ENCODE measurements around the gene KLRB1.

Gene KLRB1

DNA sequence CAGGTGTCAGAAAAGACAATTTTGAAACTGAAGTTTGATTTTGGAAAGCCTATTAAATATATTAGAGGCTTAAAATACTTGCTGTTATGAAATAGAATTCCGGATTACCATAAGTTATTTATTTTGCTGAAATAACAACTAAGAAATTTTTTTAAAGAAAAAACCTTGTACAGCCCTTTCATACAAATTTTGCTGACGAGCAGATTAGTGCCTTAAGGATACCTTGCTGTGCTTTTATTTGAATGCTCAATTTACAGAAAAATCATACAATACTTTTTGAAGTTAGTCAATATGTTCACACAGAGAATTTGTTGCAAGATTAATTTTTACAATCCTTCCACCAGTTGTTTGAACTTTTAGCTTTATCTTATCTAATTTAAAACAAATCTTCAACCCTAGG, 32.3 kb upstream of the KLRB1 start:
- DNase-seq, result no peak
- Histone ChIP-seq H3K36me3 (replicated peaks) (no peaks in the 10 kb centered on the region), H3K27ac (no peak overlapping the region), H3K4me3 (ENCODE audit: low read depth, low read length) (no peak overlapping the region), H3K27me3 (replicated peaks) (no peaks in the 10 kb centered on the region)
- TF ChIP-seq, protein P1, sequence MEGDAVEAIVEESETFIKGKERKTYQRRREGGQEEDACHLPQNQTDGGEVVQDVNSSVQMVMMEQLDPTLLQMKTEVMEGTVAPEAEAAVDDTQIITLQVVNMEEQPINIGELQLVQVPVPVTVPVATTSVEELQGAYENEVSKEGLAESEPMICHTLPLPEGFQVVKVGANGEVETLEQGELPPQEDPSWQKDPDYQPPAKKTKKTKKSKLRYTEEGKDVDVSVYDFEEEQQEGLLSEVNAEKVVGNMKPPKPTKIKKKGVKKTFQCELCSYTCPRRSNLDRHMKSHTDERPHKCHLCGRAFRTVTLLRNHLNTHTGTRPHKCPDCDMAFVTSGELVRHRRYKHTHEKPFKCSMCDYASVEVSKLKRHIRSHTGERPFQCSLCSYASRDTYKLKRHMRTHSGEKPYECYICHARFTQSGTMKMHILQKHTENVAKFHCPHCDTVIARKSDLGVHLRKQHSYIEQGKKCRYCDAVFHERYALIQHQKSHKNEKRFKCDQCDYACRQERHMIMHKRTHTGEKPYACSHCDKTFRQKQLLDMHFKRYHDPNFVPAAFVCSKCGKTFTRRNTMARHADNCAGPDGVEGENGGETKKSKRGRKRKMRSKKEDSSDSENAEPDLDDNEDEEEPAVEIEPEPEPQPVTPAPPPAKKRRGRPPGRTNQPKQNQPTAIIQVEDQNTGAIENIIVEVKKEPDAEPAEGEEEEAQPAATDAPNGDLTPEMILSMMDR (IDR thresholded peaks at IDR 0.05; ENCODE audit: low read depth, low read length, missing control alignments), result no peak
- in situ Hi-C loops (cut with HindIII; ENCODE audit: low pct_ligation_motif_present, low sequenced_read_pairs), result no loop called here

DNA sequence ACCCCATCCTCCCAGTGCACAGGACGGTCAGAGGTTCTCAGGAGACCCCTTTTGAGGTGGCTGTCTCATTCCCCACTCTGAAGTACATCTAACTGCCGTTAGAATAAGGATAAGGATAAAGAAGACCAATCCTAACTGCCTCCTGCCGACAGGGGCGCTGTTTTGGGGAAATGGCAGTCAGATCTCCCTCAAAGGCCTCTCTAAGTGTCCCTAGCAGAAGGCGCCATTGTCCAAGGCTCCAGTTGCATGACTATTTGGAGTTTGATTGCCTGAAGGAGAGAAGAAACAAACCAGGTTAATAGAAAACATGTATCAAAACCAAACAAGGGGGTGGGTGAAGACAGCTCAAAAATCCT, 29.1 kb upstream of the KLRB1 start:
- no peaks in the 10 kb centered on the region for H3K27me3 ChIP-seq (replicated peaks)
- H3K4me3 ChIP-seq (ENCODE audit: low read depth, low read length), result no peak overlapping the region
- no peak overlapping the region for H3K27ac ChIP-seq
- no peaks in the 10 kb centered on the region for H3K36me3 ChIP-seq (replicated peaks)
- TF ChIP-seq, protein P1 (IDR thresholded peaks at IDR 0.05; ENCODE audit: low read depth, low read length, missing control alignments), result peak; percentile 32
- no peak for DNase-seq
- in situ Hi-C loops (cut with HindIII; ENCODE audit: low pct_ligation_motif_present, low sequenced_read_pairs), result loop anchor here (10.0 kb wide), 1 partner anchor 68 kb away; no protein-coding TSS in a partner anchor

DNA sequence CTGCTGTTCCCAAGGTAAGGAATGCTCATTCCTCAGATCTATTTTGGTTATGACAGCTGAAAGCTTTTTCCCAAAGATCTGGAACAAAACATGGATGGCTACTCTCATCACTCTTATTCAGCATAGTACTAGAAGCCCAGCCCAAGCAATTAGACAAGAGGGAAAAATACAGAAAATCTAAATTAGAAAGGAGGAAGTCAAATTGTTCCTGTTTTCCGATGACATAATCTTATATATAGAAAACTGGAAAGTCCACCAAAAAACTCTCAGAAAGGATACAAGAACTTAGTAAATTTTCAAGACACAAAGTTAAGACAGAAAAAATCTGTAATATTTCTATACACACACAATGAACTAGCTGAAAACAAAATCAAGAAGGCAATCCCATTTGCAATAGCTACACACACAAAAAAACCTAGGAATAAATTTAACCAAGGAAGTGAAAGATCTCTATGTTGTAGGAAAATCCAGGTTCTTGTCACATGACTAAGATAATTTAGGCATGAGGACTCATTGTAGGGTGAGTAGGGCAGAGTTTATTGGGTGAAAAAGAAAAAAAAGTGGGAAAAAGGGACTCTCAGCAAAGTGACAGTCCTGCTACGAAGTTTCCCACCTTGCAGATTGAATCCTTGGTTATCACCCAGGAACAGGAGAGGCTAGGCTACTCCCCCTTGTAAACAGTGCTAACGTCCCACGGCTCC, 28.6 kb upstream of the KLRB1 start:
- no peak overlapping the region for H3K4me3 ChIP-seq (ENCODE audit: low read depth, low read length)
- H3K27ac ChIP-seq, result no peak overlapping the region
- no peaks in the 10 kb centered on the region for H3K27me3 ChIP-seq (replicated peaks)
- DNase-seq, result no peak
- TF ChIP-seq, protein P1 (IDR thresholded peaks at IDR 0.05; ENCODE audit: low read depth, low read length, missing control alignments), result no peak
- H3K36me3 ChIP-seq (replicated peaks), result no peaks in the 10 kb centered on the region
- in situ Hi-C loops (cut with HindIII; ENCODE audit: low pct_ligation_motif_present, low sequenced_read_pairs), result loop anchor here (10.0 kb wide), 1 partner anchor 69 kb away; no protein-coding TSS in a partner anchor

DNA sequence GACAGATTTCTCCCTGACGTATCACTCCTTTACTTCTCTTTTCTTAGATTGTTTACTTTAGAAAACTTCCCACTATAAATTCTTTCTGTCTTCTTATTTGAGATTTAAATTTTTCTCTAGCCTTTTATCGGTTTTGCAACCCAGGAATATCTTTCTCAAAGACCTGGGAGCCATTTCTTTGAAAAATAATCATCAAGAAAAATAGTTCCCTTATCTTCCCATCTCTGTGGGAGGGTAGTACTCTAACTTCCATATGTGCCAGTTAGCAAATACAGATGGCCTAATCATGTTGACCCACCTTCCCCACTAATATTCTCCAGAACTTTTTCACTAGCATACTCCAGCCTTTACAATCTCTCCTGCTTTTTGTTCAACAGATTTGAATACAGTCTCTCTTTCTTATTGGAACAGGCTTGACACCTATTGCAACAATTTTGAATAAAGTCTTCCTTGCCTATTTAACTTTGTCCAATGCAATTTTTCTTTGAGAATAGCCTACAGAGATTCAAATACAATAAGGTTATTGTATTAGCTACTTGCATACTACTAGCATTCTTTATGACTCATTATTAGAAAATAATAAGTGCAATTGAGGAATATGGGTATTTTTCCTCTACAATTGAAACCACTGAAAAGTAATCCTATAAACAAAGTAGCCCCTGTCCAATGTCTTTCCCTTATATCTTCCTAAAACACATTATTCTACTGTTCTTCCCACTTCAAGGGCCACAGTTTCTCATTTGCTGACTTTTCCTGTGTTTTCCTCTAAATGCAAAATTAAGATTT, 27.4 kb upstream of the KLRB1 start:
- H3K27ac ChIP-seq, result no peak overlapping the region
- H3K36me3 ChIP-seq (replicated peaks), result no peaks in the 10 kb centered on the region
- no peaks in the 10 kb centered on the region for H3K27me3 ChIP-seq (replicated peaks)
- in situ Hi-C loops (cut with HindIII; ENCODE audit: low pct_ligation_motif_present, low sequenced_read_pairs), result loop anchor here (10.0 kb wide), 1 partner anchor 70 kb away; no protein-coding TSS in a partner anchor
- DNase-seq, result no peak
- TF ChIP-seq, protein P1 (IDR thresholded peaks at IDR 0.05; ENCODE audit: low read depth, low read length, missing control alignments), result no peak
- no peak overlapping the region for H3K4me3 ChIP-seq (ENCODE audit: low read depth, low read length)

DNA sequence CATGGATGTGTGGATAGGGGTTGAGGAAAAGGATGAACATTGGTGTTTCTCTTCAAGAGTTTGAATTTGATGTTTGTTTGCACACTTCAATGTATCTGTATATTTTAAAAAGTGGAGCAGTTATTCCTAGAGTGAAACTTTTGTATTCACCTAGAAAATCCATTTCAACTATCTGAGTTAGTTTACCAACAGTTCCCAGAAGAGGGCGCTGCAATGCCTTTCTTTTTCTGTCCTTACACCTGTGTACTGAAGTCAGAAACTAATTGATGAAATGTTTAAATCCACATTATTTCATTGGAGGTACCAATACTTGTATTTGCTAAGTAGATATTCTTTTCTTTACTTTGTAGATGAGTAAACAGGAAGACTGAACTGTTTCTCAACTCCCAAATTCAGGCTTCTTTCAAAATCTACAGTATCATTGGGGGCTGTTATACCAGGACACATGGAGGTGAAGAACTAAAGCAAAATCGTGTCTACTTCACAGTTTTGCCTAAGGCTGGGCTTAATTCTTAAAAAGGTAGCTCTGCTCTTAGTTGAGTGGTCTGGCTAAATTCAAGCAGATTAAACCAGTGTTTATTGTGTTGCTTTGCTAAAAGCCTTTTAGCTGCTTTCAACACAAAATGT, 26.6 kb upstream of the KLRB1 start:
- Histone ChIP-seq H3K36me3 (replicated peaks) (no peaks in the 10 kb centered on the region), H3K27me3 (replicated peaks) (no peaks in the 10 kb centered on the region), H3K4me3 (ENCODE audit: low read depth, low read length) (no peak overlapping the region), H3K27ac (no peak overlapping the region)
- in situ Hi-C loops (cut with HindIII; ENCODE audit: low pct_ligation_motif_present, low sequenced_read_pairs), result loop anchor here (10.0 kb wide), 1 partner anchor 71 kb away; no protein-coding TSS in a partner anchor
- TF ChIP-seq, protein P1 (IDR thresholded peaks at IDR 0.05; ENCODE audit: low read depth, low read length, missing control alignments), result peak; percentile 67
- DNase-seq, result peak; percentile 60
